Stimulated activated CD8-positive, alpha-beta memory T cell treated with anti-CD3 and anti-CD28 coated beads, Interleukin-7, amount 100 ng/mL, for 1 hour (primary cell): Measurements from ENCODE around the gene UBAP1L.
A peak's percentile ranks its signal among the peaks of the same experiment; 100 is the strongest.

Experiments
- DNase-seq, 2 donors: peaks; one replicate each; pipeline ENCODE4 v3.0.0-alpha.2; 2020; ENCODE audit warnings: low read depth in 2 of 2

Gene UBAP1L

DNA sequence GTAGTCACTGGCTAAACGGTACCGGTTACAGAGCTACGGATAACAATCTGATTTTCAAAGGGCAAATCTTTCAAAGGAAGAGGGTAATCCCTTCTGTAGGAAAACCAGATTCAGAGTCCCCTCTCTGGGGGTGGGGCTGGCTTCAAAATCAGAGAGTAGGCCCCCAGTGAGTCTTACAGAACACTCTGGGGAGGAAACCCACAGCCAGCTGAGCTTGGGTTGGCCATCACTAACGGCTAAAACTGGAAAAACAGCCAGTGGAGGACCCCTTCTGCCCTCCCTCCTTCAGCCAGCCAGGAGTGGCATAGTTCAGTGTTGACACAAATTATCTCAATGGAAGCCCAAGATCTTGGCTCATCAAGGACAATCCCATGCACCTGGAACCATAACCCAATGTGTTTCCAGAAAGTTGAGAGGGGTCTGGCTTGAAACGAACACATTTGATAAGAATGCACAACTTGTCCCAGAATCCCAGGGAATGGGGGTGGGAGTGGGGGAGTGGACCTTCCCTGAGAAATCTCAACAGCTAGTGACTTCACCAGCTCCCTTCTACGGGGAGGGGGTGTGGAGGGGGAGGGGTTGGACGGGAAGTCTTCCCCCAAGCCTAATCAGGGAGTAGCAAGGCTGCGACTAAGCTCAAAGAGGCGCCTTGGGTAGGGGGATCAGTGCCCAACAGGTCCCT is 48.2 kb downstream of the UBAP1L start:
- DNase-seq: no peak

DNA sequence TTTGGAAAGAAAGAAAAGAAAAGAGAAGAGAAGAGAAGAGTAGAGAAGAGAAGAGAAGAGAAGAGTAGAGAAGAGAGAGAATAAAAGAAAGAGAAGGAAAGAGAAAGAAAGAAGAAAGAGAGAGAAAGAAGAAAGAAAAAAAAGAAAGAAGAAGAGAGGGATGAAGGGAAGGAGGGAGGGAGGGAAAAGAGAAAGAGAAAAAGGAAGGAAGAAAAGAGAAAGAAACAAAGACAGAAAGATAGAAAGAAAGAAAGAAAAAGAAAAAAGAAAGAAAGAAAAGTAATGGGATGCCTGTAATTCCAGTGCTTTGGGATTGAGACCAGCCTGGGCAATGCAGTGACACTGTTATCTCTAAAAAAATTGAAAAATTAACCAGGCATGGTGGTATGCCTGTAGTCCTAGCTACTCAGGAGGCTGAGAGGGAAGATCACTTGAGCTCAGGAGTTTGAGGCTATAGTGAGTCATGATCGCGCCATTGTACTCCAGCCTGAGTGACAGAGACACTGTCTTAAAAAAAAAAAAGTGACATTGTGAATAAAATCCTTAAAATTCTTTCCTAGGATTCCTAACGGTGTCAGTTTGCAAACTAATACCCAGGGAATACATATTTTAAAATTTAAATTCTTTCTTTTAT is 48.9 kb downstream of the UBAP1L start:
- DNase-seq: no peak

DNA sequence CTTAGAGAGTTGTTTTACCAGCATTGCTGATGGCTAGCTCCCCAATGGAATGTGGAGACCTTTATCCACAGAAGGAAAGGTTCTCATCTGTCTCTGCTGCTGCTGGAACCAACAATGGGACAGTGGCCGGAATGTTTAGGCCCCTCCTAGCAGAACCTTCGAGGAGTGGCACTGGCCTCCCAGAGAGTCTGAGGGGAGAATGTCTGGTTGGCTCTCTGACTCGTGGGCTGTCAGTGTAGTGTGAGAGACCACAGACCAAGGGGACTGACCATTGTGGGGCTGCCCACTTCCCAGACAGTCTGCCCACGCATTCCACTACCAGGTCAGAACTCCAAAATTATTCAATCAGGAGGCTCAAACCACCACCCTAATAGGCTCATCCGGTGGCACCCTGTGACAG is 52.3 kb downstream of the UBAP1L start:
- DNase-seq: no peak

DNA sequence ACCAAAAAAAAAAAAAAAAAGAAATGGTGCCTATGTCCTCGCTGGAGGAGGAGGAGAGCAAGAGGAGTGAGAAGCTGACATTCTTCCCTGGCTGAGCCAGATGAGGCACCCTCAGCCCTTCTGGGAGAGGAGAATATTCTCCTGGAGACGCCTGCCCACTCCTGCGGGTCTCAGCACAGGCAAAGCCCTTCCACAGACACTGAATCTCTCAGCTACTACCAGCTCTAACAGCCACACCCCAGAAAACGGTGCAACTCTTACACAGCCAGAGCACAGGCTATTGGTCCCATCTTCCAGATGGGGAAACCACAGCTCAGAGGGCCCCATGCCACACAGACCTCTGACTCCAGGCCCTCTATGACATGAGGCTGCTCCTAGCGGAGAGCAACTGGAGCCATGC is 52.9 kb downstream of the UBAP1L start:
- DNase-seq: no peak

DNA sequence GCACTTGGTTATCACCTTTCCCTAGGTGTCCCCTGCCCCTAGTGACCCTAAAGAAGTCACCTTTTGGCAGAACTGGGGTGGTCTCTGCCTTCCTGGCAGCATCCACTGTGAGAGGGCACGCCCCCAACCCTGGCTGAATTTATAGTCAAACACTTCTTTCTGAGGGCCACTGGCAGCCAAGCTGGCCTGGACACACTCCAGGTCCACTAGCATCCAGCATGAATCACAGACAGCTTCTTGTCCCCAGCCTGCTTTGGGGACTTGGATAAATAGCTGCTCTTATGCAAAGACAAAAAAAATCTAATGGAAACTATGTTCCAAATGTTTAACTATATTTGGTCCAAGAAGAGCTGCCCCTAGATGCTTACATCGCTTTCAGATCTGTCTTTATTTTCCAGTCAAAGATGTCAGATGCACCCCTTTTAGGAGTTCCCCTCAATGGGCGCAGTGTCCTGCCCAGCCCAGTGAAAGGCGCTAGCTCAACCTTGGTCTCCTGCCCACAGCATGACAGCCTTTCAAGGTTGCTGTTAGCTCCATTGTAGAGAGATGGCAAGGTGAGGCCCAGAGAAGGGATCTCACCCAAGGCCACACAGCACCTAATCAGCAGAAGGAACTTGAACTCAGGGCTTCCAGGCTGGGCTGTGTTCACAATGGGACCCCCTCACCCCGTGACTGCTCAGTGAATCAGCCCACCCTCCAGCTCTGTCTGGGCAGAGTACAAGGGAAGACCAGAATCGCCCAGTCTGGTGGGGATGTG is 54.2 kb downstream of the UBAP1L start:
- no peak for DNase-seq

DNA sequence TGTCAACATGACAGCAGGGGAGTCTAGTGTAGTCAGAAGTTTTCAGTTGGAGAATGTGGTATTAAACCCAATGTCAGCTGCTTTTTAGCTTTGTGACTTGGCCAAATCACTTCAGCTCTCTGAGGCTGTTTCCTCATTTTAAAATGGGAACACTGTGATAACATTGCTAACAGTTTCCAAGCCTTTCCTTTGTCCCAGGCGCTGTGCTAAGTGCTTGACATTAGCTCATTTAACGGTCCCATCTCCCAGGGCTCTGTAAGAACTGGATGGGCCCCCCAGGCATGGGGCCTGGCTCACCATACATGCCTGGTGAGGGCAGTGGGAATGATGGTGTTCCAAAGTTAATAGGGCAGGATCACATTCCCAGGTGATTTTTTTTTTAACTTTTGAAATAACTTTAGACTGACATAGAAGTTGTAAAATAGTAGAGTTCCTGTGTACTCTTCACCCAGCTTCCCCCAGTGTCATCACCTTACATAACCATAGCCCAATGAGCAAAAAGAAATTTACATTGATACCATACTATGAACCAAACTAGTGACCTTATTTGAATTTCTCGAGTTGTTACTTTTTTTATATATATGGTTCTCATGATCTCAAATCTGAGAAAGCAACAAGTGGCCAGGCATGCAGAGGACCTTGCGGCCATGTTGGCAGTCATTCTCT is 54.9 kb downstream of the UBAP1L start:
- no peak for DNase-seq

DNA sequence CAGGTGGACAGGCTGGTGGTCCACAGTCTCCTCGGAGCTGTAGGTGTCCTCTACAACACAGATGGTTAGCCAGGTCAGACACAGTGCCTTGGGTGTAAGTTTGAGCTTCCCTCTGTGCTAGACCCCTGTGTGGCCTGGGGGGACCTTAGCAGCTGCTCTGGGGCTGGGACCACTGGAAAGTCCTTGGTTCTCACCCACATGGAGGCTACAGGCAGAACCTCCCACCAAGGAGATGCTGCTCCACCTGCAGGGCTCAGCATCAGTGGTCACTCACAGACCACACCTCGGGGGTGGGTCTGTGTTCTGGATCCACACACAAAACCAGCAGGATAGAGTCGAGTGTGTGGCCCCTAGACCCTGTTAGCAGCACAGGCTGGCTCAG is 55.6 kb downstream of the UBAP1L start:
- no peak for DNase-seq

DNA sequence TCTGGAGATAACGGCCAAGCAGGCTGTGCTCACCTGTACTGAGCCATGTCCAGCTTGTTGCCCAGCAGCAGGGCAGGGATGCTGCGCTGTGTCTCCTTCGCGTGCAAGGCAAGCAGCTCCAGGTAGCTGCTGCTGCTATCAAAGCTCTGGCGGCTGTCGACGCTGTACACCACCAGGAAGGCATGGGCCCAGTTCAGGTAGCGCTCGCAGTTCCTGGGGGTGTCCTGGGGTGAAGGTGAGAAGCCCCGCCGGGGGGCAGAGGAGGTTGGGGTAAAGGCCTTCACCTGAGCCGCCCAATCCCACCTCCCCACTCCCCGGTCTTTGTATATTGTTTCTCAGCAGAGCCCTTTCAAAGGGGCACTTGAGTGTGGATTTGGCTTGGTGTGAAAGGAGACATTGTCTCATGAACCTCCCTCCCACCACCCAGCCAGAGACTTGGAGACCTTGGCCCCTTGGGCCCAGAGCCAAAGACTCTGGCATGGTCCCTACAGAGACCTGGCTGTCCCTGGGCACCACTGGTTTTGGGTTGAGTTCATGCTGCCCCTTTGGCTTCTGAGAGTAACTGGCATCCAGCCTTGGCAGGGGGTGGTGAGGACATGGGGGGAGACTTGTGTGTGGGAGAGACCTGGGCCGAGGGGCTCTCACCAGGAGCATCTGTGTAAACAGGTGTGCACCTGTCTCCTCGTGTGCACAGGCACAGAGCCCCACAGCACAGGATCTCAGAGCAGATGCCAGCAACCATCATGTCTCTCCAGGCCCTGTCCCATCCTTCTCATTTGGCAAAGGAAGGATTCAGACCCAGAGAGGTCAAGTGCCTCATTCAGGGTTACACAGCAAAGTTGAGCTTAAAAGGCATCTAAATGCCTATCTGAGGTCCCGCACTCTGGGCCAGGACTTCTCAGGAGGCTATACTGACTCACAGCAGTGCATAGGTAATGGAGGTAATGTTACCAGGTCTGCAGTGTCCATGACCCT is 56.3 kb downstream of the UBAP1L start:
- DNase-seq: no peak

DNA sequence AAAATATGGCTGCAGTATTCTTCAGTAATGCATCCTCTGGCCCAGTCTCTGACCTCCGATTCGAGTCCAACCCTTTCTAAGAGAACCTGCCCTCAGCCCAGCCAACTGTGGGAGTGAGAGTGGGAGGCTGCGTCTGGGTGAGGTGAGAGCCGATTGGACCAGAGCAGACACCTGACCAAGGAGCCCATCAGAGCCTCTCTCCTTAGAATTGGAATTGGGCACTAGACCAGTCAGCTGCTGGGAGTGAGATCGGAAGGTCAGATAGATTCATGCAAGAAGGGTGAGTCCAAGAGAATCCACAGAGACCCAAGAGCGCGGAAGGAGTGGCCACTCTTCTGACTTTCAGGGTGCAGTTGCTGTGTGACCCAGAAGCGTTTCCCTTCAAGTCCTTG is 57.5 kb downstream of the UBAP1L start:
- DNase-seq: no peak

DNA sequence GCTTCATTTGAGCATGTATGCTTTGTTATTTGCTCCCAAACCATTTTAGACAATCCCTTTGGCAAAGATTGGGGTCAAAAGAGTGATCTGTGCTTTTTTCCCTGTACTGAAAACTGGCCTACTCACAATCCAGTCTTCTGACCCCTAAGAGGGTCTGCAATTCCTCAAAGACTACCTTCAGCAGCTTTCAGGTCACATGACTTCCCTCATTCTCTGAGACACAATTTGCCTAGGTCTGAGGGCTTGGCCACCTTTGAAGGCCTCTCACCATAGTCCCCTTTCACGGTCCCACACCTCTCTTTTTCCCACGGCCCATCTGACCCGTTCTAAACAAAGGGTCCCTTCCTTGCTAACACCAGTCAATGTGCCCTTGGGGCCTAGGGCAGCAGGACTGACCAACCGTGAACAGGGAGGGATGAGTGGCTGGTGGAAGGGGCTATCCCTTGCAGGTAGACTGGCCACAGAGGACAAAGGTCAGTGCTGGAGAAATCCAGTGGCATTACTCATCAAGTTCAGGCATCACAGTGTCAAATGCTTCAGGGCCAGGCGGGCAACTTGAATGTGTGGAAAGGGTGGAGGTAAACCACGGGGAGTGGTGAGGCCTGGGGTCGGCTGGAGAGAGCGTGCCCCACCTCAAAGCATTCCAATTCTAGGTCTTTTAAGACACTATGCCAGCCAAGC is 58.0 kb downstream of the UBAP1L start:
- no peak for DNase-seq

DNA sequence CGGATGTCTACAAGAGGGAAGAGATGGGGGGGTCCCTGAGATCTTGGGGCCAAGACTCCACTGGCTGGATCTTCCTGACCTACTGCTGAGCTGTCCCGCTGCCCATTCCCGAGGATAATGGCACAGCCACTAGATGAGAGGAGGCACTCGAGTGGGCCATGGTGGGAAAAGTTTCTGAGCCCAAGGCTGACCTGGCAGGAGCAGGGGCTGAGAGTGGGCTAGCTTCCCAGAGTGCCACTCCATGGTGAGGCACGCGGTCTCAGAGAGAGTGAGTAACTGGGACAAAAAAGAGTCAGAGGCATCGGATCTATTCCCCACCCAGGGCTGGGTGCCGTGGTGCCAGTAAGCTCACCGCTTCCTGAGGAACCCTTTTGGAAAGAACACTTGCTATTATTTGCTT is 58.9 kb downstream of the UBAP1L start:
- DNase-seq: no peak

DNA sequence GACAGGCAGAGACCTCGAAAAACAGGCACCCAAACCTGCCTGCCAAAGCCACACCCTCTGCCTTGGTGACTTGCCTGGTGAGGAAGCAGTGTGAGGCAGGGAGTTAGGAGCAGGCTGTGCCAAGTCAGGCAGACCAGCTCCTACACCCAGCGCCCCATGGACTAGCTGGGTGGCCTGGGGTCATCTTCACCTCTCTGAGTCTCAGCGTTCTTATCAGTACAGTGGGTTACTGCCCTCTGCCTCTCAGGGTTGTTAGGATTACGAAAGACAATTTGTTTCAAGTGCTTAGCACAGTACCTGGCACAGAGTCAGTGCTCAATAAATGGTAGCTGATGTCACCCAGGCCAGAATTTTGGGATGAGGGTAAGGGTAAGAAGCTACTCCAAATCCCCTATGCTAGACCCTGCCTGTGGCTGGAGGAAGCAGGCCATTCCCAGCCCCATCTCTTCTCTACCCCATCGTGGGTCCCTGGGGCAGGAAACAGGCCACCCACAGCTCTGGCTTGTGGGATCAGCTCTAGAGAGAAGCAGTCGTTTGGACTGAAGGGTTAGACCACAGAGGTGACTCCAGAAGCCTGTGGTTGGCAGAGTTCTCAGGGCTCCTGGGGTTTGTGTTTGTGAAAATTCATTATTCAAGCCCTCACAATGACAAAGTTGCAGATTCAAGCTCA is 59.7 kb downstream of the UBAP1L start:
- DNase-seq: no peak

DNA sequence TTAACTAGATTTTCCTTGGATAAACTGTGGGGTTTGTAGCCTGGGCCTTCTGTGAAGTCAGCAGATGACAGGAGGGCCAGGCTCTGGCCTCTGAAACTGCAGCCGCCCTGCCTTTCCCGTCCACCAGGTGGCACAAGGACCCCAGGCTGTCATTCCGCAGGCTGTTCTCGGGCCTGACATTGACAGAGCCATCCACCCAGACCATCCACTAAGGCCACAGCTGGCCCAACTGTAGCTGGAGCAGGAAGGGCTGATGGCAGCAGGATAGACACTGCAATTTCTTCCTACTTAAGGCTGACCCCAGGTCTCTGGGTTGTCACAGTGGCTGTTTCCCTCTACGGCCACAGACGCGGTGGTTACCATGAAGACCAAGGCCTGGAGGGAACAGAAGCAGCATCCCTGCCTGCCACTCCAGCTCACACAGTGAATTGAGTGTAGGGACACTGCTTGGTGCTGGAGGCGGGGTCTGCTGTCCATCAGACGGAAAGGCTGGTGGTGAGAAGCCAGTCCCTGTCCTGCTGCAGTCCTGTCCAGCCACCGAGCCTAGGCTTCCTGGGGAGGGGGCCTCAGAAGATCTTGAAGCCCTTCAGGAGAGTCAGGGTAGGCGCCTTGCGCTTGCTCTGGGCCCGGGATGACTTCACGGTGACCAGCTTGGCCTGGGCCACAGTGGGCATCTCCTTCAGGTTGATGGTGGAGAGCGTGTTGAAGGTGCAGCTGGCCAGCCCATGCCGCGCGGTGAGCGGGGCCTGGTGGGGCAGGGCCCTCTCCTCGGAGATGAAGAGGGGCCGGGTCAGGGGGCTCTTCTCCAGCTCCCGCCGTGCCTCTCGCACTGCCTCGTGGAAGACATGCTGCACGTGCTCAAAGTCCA is 60.4 kb downstream of the UBAP1L start:
- peak in 1 of 2 donors; percentile 12 for DNase-seq

DNA sequence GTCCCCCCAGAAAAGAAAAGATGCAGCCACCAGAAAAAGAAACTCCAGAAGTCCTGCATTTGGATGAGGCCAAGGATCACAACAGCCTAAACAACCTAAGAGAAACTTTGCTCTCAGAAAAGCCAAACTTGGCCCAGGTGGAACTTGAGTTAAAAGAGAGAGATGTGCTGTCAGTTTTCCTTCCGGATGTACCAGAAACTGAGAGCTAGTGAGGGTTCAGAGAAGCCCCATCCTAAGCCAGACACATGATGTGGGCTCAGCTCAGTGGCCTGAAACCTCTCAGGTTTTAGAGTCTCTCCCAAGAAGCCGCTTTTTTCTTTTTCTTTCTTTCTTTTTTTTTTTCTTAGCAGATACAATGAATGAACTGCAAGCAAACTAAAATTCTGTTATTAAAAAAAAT is 62.0 kb downstream of the UBAP1L start:
- no peak for DNase-seq

DNA sequence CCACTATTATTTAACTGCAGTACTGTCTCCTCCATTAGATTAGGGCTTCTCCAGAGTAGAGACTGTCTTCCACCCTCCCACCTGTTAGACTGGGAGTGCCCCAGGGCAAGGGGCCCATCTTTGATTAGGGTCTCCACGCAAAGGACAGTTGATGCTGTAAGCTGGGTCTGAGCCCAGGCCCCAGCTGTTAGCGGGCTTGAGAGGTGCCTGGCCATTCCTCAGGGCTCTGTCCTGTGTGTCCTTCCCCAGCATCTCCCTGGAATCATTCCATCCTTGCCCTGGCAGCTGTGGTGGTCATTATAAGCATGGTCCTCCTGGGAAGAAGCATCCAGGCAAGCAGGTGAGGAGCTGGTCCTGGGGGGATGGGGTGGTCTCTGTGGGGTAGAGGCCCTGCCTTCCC is 63.7 kb downstream of the UBAP1L start:
- no peak for DNase-seq

DNA sequence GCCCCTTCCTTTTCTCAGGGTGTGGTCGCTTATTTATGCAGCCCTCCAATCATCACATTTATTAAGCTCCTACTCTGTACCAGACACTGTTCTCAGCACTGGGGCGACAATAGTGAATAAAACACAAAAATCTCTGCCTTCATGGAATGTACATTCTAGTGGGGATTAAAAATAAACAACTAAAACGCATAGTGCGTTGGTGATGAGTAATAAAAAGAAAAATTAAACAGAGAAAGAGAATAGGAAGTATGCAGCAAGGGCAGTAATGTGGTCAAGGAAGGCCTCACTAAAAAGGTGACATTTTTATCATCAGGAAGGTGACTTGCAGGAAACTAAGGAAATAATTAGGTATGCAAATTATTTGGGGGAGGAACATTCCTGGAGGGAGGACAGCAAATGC is 64.7 kb downstream of the UBAP1L start:
- DNase-seq: no peak

DNA sequence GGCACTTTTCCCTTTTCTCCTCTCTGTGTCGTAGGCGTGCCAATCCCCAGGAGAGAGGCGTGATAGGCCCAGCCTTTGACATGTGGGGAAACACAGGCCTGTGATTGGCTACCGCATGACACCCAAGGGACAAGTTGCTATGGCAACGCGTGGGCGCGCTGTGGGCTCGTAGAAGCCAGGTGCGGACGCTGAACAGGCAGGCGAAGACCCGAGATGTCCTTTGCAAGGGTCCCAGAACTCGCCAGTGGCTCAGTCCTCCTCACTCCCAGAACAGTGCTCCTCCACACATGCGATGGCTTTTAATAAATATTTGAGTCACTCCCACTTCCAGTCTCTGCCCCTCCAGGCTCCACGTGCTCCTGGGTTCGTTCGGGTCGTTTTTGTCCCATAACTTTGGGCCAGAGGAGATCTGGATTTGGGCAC is 65.6 kb downstream of the UBAP1L start:
- DNase-seq: peak; percentile 64 to 68

DNA sequence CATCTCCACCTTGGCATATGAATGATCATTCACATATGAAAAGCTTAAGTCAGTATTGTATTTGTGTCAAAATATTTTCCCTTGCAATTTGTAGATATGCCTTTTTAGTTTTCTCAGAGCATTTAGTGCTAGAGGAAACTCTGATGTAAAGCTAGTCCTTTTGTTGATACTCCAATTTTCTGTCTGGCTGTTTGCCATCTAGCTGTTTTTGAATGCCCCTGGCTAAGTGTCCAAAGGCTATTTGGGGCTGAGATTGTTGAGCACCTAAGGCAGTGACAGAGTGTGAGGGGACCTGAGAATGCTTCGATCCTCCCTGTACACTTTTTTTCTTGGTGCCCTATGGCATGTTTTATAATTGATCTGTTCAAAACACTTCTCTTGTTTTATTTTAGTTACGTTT is 66.8 kb downstream of the UBAP1L start:
- no peak for DNase-seq
